HCT116 (cell line): ENCODE results near the gene MEIS1. TPM values are rescaled to one million over a fixed set of nuclear protein-coding genes. Genes with fewer than 3 reads are reported as not detected.

Experiments
- ATAC-seq: fragments of 200-7000 bp; cut with Tn5 transposase; 2 replicates; pipeline ENCODE4 v1.9.1; 2020; ENCODE audit warnings: mild to moderate bottlenecking, moderate library complexity
- BruUV-seq: library from RNA; stranded (reverse); fragments of 400-500 nt; replicated peaks from 2 replicates; lab custom pipeline; 2021; lab: Mats Ljungman, UMichigan
- CTCF ChIA-PET: fragments of 300-600 bp; sonication (Branson Sonifier 250); formaldehyde crosslinking; loops from one replicate; lab custom pipeline; 2021; ENCODE audit warnings: antibody characterized with exemption; lab: Charles Lee
- POLR2A ChIA-PET: fragments of 300-600, 350-600 bp; sonication (Branson Sonifier 250); formaldehyde crosslinking; loops from one replicate; lab custom pipeline; 2021; ENCODE audit warnings: antibody characterized with exemption; lab: Charles Lee
- RAD21 ChIA-PET, 2 experiments: fragments of 300-600 bp; sonication (Branson Sonifier 250); formaldehyde crosslinking; loops; one replicate each; lab custom pipeline; 2023; ENCODE audit warnings: low total read pairs in 2 of 2; ENCODE audit not compliant: uncharacterized antibody in 2 of 2, unreplicated experiment in 2 of 2, low non-redundant PET in 1 of 2; lab: Charles Lee
- DNase-seq: peaks from one replicate; pipeline ENCODE4 v3.0.0-alpha.2; 2010; ENCODE audit warnings: low read depth, low spot score
- H2AFZ ChIP-seq: fragments of 200-600 bp; shearing (Covaris generic), sonication (generic); 2 replicates; pipeline ENCODE4 v1.6.1; 2017; ENCODE audit warnings: low read depth, mixed run types, mixed read lengths, antibody characterized with exemption, low read length; ENCODE audit not compliant: poor library complexity, severe bottlenecking
- H3K27ac ChIP-seq: 2 replicates; pipeline ENCODE4 v1.5.1; 2012; ENCODE audit warnings: low read depth, low read length
- H3K27me3 ChIP-seq: fragments of 200-600 bp; sonication (generic); 2 replicates; pipeline ENCODE4 v1.6.1; 2016; ENCODE audit warnings: mixed run types, low read length, mixed read lengths; ENCODE audit not compliant: insufficient read depth
- H3K36me3 ChIP-seq, 2 experiments: fragments of 200-500 bp in 1 of 2; fragments of 200-600 bp in 1 of 2; sonication (Bioruptor generic) in 1 of 2; sonication (generic) in 1 of 2; 2 replicates each; pipeline versions ENCODE4 v1.5.1 to v1.6.1; 2014 to 2016; ENCODE audit warnings: low read length in 2 of 2, inconsistent platforms in 1 of 2, mixed read lengths in 1 of 2, mixed run types in 1 of 2; ENCODE audit not compliant: insufficient read depth in 2 of 2, control insufficient read depth in 1 of 2
- H3K4me1 ChIP-seq, 2 experiments: fragments of 200-600 bp in 1 of 2; sonication (generic) in 1 of 2; 2 replicates each; pipeline versions ENCODE4 v1.5.1 to v1.6.1; 2012 to 2017; ENCODE audit warnings: low read length in 2 of 2, inconsistent platforms in 1 of 2, mild to moderate bottlenecking in 1 of 2, mixed read lengths in 1 of 2, mixed run types in 1 of 2, moderate library complexity in 1 of 2; ENCODE audit not compliant: insufficient read depth in 2 of 2, control insufficient read depth in 1 of 2
- H3K4me2 ChIP-seq: fragments of 200-600 bp; sonication (generic); 2 replicates; pipeline ENCODE4 v1.6.1; 2017; ENCODE audit warnings: mixed run types, low read length, mixed read lengths
- H3K4me3 ChIP-seq, 2 experiments: fragments of 200-600 bp in 1 of 2; sonication (generic) in 1 of 2; replicated peaks in 1 of 2; 2 replicates each; pipeline ENCODE4 v1.5.1; 2011 to 2016; ENCODE audit warnings: low read length in 2 of 2, control low read depth in 1 of 2, low read depth in 1 of 2, mild to moderate bottlenecking in 1 of 2, mixed read lengths in 1 of 2, mixed run types in 1 of 2
- H3K79me2 ChIP-seq: fragments of 200-600 bp; sonication (generic); 2 replicates; pipeline ENCODE4 v1.6.1; 2017; ENCODE audit warnings: mild to moderate bottlenecking, mixed run types, low read length, moderate library complexity, mixed read lengths; ENCODE audit not compliant: insufficient read depth
- H3K9ac ChIP-seq: fragments of 200-600 bp; sonication (generic); 2 replicates; pipeline ENCODE4 v1.6.1; 2016; ENCODE audit warnings: low read length, mixed read lengths
- H3K9me2 ChIP-seq: fragments of 200-600 bp; sonication (generic), shearing (Covaris generic); 2 replicates; pipeline ENCODE4 v1.6.1; 2017; ENCODE audit warnings: mixed run types, mild to moderate bottlenecking, moderate library complexity; ENCODE audit not compliant: insufficient read depth
- H3K9me3 ChIP-seq, 2 experiments: fragments of 200-500 bp in 1 of 2; fragments of 200-600 bp in 1 of 2; sonication (Bioruptor generic) in 1 of 2; sonication (generic) in 1 of 2; 2 replicates each; pipeline ENCODE4 v1.6.1; 2014 to 2017; ENCODE audit warnings: low read length in 2 of 2, mixed read lengths in 2 of 2, inconsistent platforms in 1 of 2, low read depth in 1 of 2, mild to moderate bottlenecking in 1 of 2, mixed run types in 1 of 2, moderate library complexity in 1 of 2; ENCODE audit not compliant: control insufficient read depth in 1 of 2, insufficient read depth in 1 of 2
- H4K20me1 ChIP-seq: fragments of 200-600 bp; sonication (generic), shearing (Covaris generic); 2 replicates; pipeline ENCODE4 v1.6.1; 2017; ENCODE audit warnings: mixed run types, mild to moderate bottlenecking, moderate library complexity; ENCODE audit not compliant: insufficient read depth
- ATF3 ChIP-seq: IDR thresholded peaks from 2 replicates; pipeline ENCODE4 v1.6.1; 2012
- CEBPB ChIP-seq: IDR thresholded peaks from 2 replicates; pipeline ENCODE4 v1.6.1; 2012; ENCODE audit warnings: low read depth
- ELF1 ChIP-seq: IDR thresholded peaks from 2 replicates; pipeline ENCODE4 v1.6.1; 2012; ENCODE audit warnings: low read depth, borderline replicate concordance
- EZH2 ChIP-seq: fragments of 200-600 bp; sonication (generic); IDR thresholded peaks from 2 replicates; pipeline ENCODE4 v1.6.1; 2017; ENCODE audit warnings: antibody characterized with exemption, mixed run types
- EZH2phosphoT487 ChIP-seq: fragments of 200-600 bp; IDR thresholded peaks from 2 replicates; pipeline ENCODE4 v1.6.1; 2018; ENCODE audit warnings: antibody characterized with exemption, borderline replicate concordance
- FOSL1 ChIP-seq: IDR thresholded peaks from 2 replicates; pipeline ENCODE4 v1.6.1; 2012; ENCODE audit warnings: low read depth
- JUND ChIP-seq: IDR thresholded peaks from 2 replicates; pipeline ENCODE4 v1.6.1; 2012
- POLR2A ChIP-seq: IDR thresholded peaks from 2 replicates; pipeline ENCODE4 v1.7.0; 2011; ENCODE audit warnings: borderline replicate concordance; ENCODE audit not compliant: insufficient read depth, insufficient read length; ENCODE audit errors: extremely low read depth
- POLR2AphosphoS5 ChIP-seq: IDR thresholded peaks from 2 replicates; pipeline ENCODE4 v1.6.1; 2011; ENCODE audit warnings: mild to moderate bottlenecking, low read depth, low read length, moderate library complexity
- RAD21 ChIP-seq: IDR thresholded peaks from 2 replicates; pipeline ENCODE4 v1.6.1; 2012; ENCODE audit warnings: low read depth, mild to moderate bottlenecking
- SIN3A ChIP-seq: IDR thresholded peaks from 2 replicates; pipeline ENCODE4 v1.6.1; 2012; ENCODE audit warnings: low read depth
- SP1 ChIP-seq: IDR thresholded peaks from 2 replicates; pipeline ENCODE4 v1.6.1; 2012; ENCODE audit warnings: low read depth
- ZFX ChIP-seq: fragments of 450-650 bp; IDR thresholded peaks from 2 replicates; pipeline ENCODE4 v1.6.1; 2017
- ZNF274 ChIP-seq: fragments of 200-500 bp; sonication (Bioruptor generic); IDR thresholded peaks from 2 replicates; pipeline ENCODE4 v1.6.1; 2014; ENCODE audit warnings: mild to moderate bottlenecking, low read depth, low read length, inconsistent platforms
- intact Hi-C: fragments of 100-400 bp; cut with micrococcal nuclease; formaldehyde crosslinking; loops from 2 replicates; pipeline ENCODE4 v1.10.0; 2022
- total RNA-seq: library from RNA; stranded (reverse); gene quantifications from one replicate; pipeline ENCODE4 v1.2.1, GENCODE V29; 2021; ENCODE audit not compliant: unreplicated experiment
- TF ChIP-seq, protein P1 (sequence below): IDR thresholded peaks from 2 replicates; pipeline ENCODE4 v1.6.1; 2012
- TF ChIP-seq, protein P2 (sequence below): IDR thresholded peaks from 2 replicates; pipeline ENCODE4 v1.6.1; 2012; ENCODE audit warnings: low read depth

The MEIS1 gene
- total RNA-seq, 1 experiment from 2014 or later = 0.32 TPM

GRCh38 chr2:66568650-66569300 is 133.8 kb downstream of the MEIS1 start:
- no peak for DNase-seq
- ChIA-PET RAD21 (no interaction called here), CTCF (no interaction called here), POLR2A (no interaction called here)
- no peaks in the 10 kb centered on the region for H4K20me1 ChIP-seq
- no peak overlapping the region for H3K4me3 ChIP-seq
- TF ChIP-seq SIN3A = no peak
- TF ChIP-seq POLR2AphosphoS5 = no peak
- no peak for TF ChIP-seq CEBPB
- TF ChIP-seq, protein P1, sequence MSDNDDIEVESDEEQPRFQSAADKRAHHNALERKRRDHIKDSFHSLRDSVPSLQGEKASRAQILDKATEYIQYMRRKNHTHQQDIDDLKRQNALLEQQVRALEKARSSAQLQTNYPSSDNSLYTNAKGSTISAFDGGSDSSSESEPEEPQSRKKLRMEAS = no peak
- no peaks in the 10 kb centered on the region; a peak in 1 of 4 replicates for H3K9me3 ChIP-seq
- no peak overlapping the region for H2AFZ ChIP-seq
- no peaks in the 10 kb centered on the region for H3K27me3 ChIP-seq
- H3K4me1 ChIP-seq = no peaks in the 10 kb centered on the region
- H3K27ac ChIP-seq = no peak overlapping the region
- no peaks in the 10 kb centered on the region for H3K79me2 ChIP-seq
- BruUV-seq = no TSS peak
- no peak overlapping the region for H3K4me2 ChIP-seq
- H3K9ac ChIP-seq = no peak overlapping the region
- no peaks in the 10 kb centered on the region for H3K9me2 ChIP-seq
- intact Hi-C loops = no loop called here
- no peak for ATAC-seq
- no peaks in the 10 kb centered on the region for H3K36me3 ChIP-seq

GRCh38 chr2:66569321-66569851 is 134.5 kb downstream of the MEIS1 start:
- RAD21 ChIA-PET = no interaction called here
- ATAC-seq = no peak

More at GRCh38 chr2:66569321-66569851, 134.5 kb downstream of the MEIS1 start:
- H3K27me3 ChIP-seq = no peaks in the 10 kb centered on the region
- H2AFZ ChIP-seq = no peak overlapping the region
- no peaks in the 10 kb centered on the region for H3K79me2 ChIP-seq
- CTCF ChIA-PET = no interaction called here
- no peak overlapping the region for H3K4me2 ChIP-seq
- H3K9me3 ChIP-seq = no peaks in the 10 kb centered on the region; a peak in 1 of 4 replicates
- no peak overlapping the region for H3K27ac ChIP-seq
- no peaks in the 10 kb centered on the region for H3K36me3 ChIP-seq
- H3K4me1 ChIP-seq = no peaks in the 10 kb centered on the region
- no peak overlapping the region for H3K9ac ChIP-seq
- intact Hi-C loops = no loop called here
- no peak for DNase-seq
- H3K9me2 ChIP-seq = no peaks in the 10 kb centered on the region
- TF ChIP-seq EZH2phosphoT487 (no peak), RAD21 (no peak), POLR2A (no peak), ATF3 (no peak), ZNF274 (no peak), ELF1 (no peak), EZH2 (no peak), SP1 (no peak), ZFX (no peak), FOSL1 (no peak), JUND (no peak)
- TF ChIP-seq, protein P2, sequence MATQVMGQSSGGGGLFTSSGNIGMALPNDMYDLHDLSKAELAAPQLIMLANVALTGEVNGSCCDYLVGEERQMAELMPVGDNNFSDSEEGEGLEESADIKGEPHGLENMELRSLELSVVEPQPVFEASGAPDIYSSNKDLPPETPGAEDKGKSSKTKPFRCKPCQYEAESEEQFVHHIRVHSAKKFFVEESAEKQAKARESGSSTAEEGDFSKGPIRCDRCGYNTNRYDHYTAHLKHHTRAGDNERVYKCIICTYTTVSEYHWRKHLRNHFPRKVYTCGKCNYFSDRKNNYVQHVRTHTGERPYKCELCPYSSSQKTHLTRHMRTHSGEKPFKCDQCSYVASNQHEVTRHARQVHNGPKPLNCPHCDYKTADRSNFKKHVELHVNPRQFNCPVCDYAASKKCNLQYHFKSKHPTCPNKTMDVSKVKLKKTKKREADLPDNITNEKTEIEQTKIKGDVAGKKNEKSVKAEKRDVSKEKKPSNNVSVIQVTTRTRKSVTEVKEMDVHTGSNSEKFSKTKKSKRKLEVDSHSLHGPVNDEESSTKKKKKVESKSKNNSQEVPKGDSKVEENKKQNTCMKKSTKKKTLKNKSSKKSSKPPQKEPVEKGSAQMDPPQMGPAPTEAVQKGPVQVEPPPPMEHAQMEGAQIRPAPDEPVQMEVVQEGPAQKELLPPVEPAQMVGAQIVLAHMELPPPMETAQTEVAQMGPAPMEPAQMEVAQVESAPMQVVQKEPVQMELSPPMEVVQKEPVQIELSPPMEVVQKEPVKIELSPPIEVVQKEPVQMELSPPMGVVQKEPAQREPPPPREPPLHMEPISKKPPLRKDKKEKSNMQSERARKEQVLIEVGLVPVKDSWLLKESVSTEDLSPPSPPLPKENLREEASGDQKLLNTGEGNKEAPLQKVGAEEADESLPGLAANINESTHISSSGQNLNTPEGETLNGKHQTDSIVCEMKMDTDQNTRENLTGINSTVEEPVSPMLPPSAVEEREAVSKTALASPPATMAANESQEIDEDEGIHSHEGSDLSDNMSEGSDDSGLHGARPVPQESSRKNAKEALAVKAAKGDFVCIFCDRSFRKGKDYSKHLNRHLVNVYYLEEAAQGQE = no peak
- POLR2A ChIA-PET = no interaction called here
- no peaks in the 10 kb centered on the region for H4K20me1 ChIP-seq
- H3K4me3 ChIP-seq = no peak overlapping the region
- no TSS peak for BruUV-seq
